OCI-M1 (cell line): Measurements from ENCODE around the gene CACNB2.
"Not testable (repeated sequence)": the region's sequence is repeated elsewhere in the genome, so short reads cannot be mapped to it uniquely, and the experiment has no call there.

Source experiments
- DNase-seq: peaks from one replicate; lab custom pipeline; 2025; lab: John Stamatoyannopoulos, UW

CACNB2 gene

DNA sequence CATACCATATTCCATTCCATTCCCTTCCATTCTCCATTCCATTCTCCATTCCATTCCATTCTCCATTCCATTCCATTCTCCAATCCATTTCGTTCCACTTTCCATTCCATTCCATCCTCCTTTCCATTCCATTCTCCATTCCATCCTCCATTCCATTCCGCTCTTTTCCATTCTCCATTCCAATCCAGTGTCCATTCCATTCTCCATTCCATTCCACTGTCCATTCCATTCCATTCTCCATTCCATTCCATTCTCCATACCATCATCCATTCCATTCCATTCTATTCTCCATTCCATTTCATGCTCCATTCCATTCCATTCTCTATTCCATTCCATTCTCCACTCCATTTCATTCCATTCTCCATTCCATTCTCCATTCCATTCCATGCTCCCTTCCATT is 430.2 kb downstream of the CACNB2 start:
- not testable (repeated sequence) for DNase-seq

- no peak for DNase-seq
Measured at GRCh38 chr10:18571076-18571475, 430.9 kb downstream of the CACNB2 start.

- DNase-seq = no peak
Measured at GRCh38 chr10:18571780-18572179, 431.6 kb downstream of the CACNB2 start.

- no peak for DNase-seq
Measured at GRCh38 chr10:18572959-18573561, 432.8 kb downstream of the CACNB2 start.

DNA sequence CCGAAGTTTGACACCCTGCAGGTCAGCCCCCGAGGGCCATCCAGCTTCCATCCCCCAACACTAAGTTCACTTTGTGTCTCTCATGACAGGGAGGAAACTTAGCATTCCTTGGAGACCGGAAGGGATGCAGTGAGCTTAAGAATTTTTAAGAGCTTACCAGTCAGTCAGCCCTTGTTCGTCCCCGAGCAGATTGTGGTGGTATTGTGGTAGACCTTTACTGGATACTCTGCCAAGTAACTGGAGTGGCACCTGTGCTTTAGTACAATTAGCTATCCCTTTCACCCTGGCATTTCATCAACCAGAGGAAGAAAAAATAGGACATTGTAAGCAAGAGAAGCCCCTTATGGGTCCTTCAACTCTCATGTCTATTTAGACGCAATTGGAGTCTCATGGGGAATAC is 436.4 kb downstream of the CACNB2 start:
- no peak for DNase-seq

GRCh38 chr10:18577823-18578685 is 437.8 kb downstream of the CACNB2 start:
- no peak for DNase-seq

DNA sequence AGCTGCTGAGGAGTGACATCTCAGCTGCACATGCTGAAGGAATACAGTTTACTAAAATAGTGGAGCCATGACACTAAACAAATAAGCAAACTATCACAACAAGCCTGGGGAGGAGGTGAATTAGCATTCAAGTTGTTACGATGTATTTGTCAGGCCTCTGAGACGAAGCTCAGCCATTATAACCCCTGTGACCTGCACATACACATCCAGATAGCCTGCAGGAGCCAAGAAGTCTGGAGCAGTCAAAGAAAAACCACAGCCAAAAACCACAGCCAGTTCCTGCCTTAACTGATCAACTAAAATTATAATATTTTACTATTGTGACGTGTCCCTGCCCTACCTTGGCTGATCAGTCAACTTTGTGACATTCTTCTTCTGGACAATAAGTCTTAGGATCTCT is 442.6 kb downstream of the CACNB2 start:
- DNase-seq = peak; percentile 93

GRCh38 chr10:18583575-18584270 is 443.5 kb downstream of the CACNB2 start:
- DNase-seq = peak; percentile 85

DNA sequence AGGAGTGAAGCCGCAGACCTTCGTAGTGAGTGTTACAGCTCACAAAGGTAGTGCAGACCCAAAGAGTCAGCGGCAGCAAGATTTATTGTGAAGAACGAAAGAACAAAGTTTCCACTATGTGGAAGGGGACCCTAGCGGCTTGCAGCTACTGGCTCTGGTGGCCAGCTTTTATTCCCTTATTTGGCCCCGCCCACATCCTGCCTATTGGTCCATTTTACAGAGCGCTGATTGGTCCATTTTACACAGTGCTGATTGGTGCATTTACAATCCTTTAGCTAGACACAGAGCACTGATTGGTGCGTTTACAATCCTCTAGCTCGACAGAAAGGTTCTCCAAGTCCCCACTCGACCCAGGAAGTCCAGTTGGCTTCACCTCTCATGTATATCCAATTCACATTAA is 446.4 kb downstream of the CACNB2 start:
- DNase-seq = not testable (repeated sequence)

DNA sequence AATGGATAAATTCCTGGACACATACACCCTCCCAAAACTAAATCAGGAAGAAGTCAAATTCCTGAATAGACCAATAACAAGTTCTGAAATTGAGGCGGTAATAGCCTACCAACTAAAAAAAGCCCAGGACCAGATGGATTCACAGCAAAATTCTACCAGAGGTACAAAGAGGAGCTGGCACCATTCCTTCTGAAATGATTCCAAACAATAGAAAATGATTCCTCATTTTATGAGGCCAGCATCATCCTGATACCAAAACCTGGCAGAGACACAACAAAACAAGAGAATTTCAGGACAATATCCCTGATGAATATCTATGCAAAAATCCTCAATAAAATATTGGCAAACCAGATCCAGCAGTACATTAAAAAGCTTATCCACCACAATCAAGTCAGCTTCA is 450.9 kb downstream of the CACNB2 start:
- not testable (repeated sequence) for DNase-seq
